ENCODE data around the gene GEMIN7. TPM values are rescaled to one million over a fixed set of nuclear protein-coding genes. Genes with fewer than 3 reads are reported as not detected.

Gene GEMIN7
- total and polyA plus RNA-seq, 2 of the 13 experiments (the other 11 are each of a cell fraction or from before 2014, with no cell fraction given): 24.1 to 30.6 TPM

- peak; percentile 4 for TF ChIP-seq ZNF687 (CRISPR knock-in tag; IDR thresholded peaks at IDR 0.05)
- no peak for TF ChIP-seq ESRRA (CRISPR knock-in tag; IDR thresholded peaks at IDR 0.05; ENCODE audit: low read depth)
- TF ChIP-seq ZBTB38 (CRISPR knock-in tag; IDR thresholded peaks at IDR 0.05): peak; percentile 27; the same call in 1 of the 2 replicates
- no peak for TF ChIP-seq ZNF276 (CRISPR knock-in tag; IDR thresholded peaks at IDR 0.05; ENCODE audit: low read depth)
- TF ChIP-seq XBP1 (CRISPR knock-in tag; IDR thresholded peaks at IDR 0.05): no peak
- TF ChIP-seq MTA3 (CRISPR knock-in tag; IDR thresholded peaks at IDR 0.05): no peak
- TF ChIP-seq RBFOX2 (IDR thresholded peaks at IDR 0.05; ENCODE audit: low read depth, low read length): 0 out of 2 replicates have a peak, but pooled peaks have one; percentile 22
- TF ChIP-seq ZNF350 (CRISPR knock-in tag; IDR thresholded peaks at IDR 0.05; ENCODE audit: borderline replicate concordance, low read depth): 0 out of 2 replicates have a peak, but pooled peaks have one; percentile 9
- TF ChIP-seq STAT6 (CRISPR knock-in tag; IDR thresholded peaks at IDR 0.05; ENCODE audit: borderline replicate concordance): no peak
- no peak for TF ChIP-seq TRAFD1 (CRISPR knock-in tag; IDR thresholded peaks at IDR 0.05; ENCODE audit: borderline replicate concordance)
- no peak for TF ChIP-seq GATA4 (IDR thresholded peaks at IDR 0.05; ENCODE audit: borderline replicate concordance, low read depth)
- TF ChIP-seq ZNF230 (CRISPR knock-in tag; IDR thresholded peaks at IDR 0.05): no peak
- TF ChIP-seq ZNF772 (CRISPR knock-in tag; IDR thresholded peaks at IDR 0.05): 0 out of 2 replicates have a peak, but pooled peaks have one; percentile 21
- no peak for TF ChIP-seq SMYD3 (CRISPR knock-in tag; IDR thresholded peaks at IDR 0.05)
- TF ChIP-seq SALL2 (CRISPR knock-in tag; IDR thresholded peaks at IDR 0.05): no peak
- TF ChIP-seq ZKSCAN8 (CRISPR knock-in tag; IDR thresholded peaks at IDR 0.05; ENCODE audit: borderline replicate concordance): 0 out of 2 replicates have a peak, but pooled peaks have one; percentile 2
- peak; percentile 65; the same call in 1 of the 2 replicates for TF ChIP-seq ARNTL (CRISPR knock-in tag; IDR thresholded peaks at IDR 0.05)
Measured at GRCh38 chr19:45098521-45099466, 19.7 kb downstream of the GEMIN7 start (continued).
